ENCODE measurements around the gene PARD3B.

GRCh38 chr2:205079173-205079572 is 533.9 kb downstream of the PARD3B start:
- no peak for TF ChIP-seq CTCF (IDR thresholded peaks at IDR 0.05)
- TF ChIP-seq POLR2AphosphoS5 (IDR thresholded peaks at IDR 0.05; ENCODE audit: insufficient read depth in 1 of 2, low read depth in 1 of 2), result no peak
- no peak for TF ChIP-seq POLR2A (IDR thresholded peaks at IDR 0.05)
